ENCODE data around the gene CIT. TPM values are rescaled to one million over a fixed set of nuclear protein-coding genes. Genes with fewer than 3 reads are reported as not detected.

Gene CIT
- total RNA-seq, 2 donors from 2014 or later, result 12.6 to 42.4 TPM

DNA sequence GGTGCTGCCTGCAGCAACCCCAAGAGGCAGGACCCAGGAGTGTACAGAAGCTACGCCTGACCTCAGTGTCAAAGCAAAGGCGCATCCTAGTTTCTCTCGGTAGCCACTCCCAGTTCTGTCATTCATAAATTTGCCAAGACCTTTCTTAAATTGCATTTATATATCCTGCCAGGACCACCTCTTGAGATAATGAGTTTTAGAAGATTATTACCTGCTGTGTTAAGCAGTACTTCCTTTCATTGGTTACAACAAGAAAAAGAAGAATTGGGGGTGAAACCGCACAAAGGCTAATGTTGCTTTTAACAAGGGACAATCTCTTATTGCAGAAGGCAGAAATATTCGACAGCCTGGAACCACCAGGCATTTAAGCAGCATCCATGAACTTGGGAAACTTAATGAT, 57.8 kb downstream of the CIT start:
- no peaks in the 10 kb centered on the region for H3K27me3 ChIP-seq
- H3K4me1 ChIP-seq, result no peaks in the 10 kb centered on the region
- intact Hi-C loops (cut with DNase I), result no loop called here
- H3K9me3 ChIP-seq, result no peaks in the 10 kb centered on the region
- no peak overlapping the region for H3K4me3 ChIP-seq
- DNase-seq, result no peak
- TF ChIP-seq, protein P1, sequence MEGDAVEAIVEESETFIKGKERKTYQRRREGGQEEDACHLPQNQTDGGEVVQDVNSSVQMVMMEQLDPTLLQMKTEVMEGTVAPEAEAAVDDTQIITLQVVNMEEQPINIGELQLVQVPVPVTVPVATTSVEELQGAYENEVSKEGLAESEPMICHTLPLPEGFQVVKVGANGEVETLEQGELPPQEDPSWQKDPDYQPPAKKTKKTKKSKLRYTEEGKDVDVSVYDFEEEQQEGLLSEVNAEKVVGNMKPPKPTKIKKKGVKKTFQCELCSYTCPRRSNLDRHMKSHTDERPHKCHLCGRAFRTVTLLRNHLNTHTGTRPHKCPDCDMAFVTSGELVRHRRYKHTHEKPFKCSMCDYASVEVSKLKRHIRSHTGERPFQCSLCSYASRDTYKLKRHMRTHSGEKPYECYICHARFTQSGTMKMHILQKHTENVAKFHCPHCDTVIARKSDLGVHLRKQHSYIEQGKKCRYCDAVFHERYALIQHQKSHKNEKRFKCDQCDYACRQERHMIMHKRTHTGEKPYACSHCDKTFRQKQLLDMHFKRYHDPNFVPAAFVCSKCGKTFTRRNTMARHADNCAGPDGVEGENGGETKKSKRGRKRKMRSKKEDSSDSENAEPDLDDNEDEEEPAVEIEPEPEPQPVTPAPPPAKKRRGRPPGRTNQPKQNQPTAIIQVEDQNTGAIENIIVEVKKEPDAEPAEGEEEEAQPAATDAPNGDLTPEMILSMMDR (IDR thresholded peaks at IDR 0.05), result no peak
- no peaks in the 10 kb centered on the region for H3K36me3 ChIP-seq
- no peak overlapping the region for H3K9ac ChIP-seq (ENCODE audit: low read depth in 2 of 2, low read length in 2 of 2)
- H3K27ac ChIP-seq, result no peak overlapping the region

DNA sequence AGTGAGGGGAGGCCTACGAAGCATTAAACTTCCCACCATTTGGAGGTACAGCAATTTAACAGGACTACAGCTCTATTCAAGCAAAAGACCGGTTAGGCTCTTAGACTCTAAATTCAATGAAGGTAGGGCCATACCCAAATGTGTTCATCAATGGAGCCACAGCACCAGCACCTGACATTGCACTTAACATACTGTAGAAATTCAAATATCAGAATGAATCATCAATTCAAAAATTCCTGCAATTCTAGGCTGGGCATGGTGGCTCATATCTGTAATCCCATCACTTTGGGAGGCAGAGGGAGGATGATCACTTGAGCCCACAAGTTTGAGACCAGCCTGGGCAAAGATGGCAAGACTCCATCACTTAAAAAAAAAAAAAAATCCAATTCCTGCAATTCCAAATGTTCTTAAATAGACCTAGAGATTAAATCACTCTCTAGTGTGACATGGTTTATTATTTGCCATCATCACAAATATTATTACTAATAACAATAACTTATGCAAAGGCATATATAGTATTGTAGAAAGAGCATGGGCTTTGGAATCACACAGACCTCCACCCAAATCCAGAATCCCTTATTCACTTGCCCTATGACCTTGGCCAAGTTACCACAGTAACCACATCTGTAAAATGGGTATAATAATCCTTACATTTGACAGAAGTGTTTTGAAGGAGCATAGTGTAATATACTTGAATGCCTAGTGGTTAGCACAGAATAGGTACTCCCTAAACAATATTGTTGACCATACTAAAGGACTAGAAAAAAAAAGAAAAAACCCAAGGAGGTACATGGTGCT, 59.4 kb downstream of the CIT start:
- H3K4me3 ChIP-seq, result no peak overlapping the region
- DNase-seq, result no peak
- H3K9ac ChIP-seq (ENCODE audit: low read depth in 2 of 2, low read length in 2 of 2), result no peak overlapping the region
- H3K27me3 ChIP-seq, result no peaks in the 10 kb centered on the region
- no peaks in the 10 kb centered on the region for H3K9me3 ChIP-seq
- no peak overlapping the region for H3K27ac ChIP-seq
- TF ChIP-seq, protein P1 (IDR thresholded peaks at IDR 0.05), result no peak
- no peaks in the 10 kb centered on the region for H3K4me1 ChIP-seq
- intact Hi-C loops (cut with DNase I), result no loop called here
- H3K36me3 ChIP-seq, result no peaks in the 10 kb centered on the region

DNA sequence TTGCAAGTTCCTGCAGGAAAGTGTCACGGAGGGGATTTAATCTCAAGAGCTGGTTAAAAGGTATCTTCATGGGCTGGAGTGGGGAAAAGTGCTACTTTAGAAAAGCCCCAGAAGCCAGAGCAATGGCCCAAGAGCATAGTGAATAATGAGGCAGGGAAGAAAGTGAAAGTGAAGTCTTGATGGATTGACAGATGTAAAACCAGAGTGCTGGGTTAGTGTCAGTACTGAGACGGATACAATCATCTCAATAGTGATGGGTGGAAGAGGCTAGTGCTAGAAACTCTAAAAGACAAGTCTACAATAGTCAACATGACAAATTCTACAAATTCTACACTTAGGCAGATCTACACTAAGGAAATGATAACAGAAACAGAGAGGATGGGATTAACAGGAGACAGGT, 68.1 kb downstream of the CIT start:
- H3K27me3 ChIP-seq, result no peaks in the 10 kb centered on the region
- H3K9ac ChIP-seq (ENCODE audit: low read depth in 2 of 2, low read length in 2 of 2), result no peak overlapping the region
- no peaks in the 10 kb centered on the region for H3K4me1 ChIP-seq
- DNase-seq, result no peak
- intact Hi-C loops (cut with DNase I), result no loop called here
- TF ChIP-seq, protein P1 (IDR thresholded peaks at IDR 0.05), result no peak
- no peaks in the 10 kb centered on the region for H3K36me3 ChIP-seq
- no peaks in the 10 kb centered on the region for H3K9me3 ChIP-seq
- no peak overlapping the region for H3K27ac ChIP-seq
- no peak overlapping the region for H3K4me3 ChIP-seq

DNA sequence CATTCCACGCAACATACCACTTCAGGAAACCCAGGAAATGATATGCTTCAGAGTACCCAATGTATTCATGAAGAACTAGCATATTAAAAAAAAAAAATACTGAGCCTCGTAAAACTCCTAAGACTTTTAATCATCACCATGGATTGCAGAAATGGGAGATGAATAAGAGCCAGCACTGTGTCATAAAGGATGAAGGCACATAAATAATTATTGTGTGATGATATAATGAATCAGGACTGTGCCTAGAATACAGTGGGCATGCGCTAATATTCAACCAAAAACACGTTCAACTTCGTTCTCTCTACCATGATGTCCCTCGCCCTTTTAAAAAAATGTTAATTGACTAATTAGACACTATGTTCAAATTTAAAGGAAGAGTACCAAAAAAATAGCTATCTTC, 68.7 kb downstream of the CIT start:
- H3K36me3 ChIP-seq, result no peaks in the 10 kb centered on the region
- H3K27ac ChIP-seq, result no peak overlapping the region
- H3K4me3 ChIP-seq, result no peak overlapping the region
- TF ChIP-seq, protein P1 (IDR thresholded peaks at IDR 0.05), result no peak
- no peak overlapping the region for H3K9ac ChIP-seq (ENCODE audit: low read depth in 2 of 2, low read length in 2 of 2)
- H3K27me3 ChIP-seq, result no peaks in the 10 kb centered on the region
- intact Hi-C loops (cut with DNase I), result no loop called here
- H3K4me1 ChIP-seq, result no peaks in the 10 kb centered on the region
- no peaks in the 10 kb centered on the region for H3K9me3 ChIP-seq
- no peak for DNase-seq

DNA sequence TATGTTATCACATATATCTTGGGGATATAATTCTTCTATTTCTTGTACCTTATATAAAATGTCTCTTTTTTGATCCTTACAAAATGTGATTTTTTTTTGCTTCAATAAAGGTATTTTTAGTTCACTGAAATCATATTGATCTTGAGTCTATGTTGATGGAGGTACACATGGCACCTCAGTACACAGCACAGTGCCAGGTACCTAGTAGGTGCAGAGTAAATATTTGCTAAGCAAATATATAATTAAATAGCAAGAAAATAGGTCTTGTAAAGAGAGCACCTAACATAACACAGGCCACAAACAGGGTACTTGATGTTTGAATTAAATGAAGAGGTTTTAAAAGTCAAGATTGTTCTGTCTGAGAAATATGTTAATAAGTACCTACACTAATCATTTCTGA, 69.7 kb downstream of the CIT start:
- Histone ChIP-seq H3K36me3 (no peaks in the 10 kb centered on the region), H3K4me3 (no peak overlapping the region), H3K9ac (ENCODE audit: low read depth in 2 of 2, low read length in 2 of 2) (no peak overlapping the region), H3K4me1 (no peaks in the 10 kb centered on the region), H3K27me3 (no peaks in the 10 kb centered on the region), H3K27ac (no peak overlapping the region), H3K9me3 (no peaks in the 10 kb centered on the region)
- intact Hi-C loops (cut with DNase I), result no loop called here
- TF ChIP-seq, protein P1 (IDR thresholded peaks at IDR 0.05), result no peak
- no peak for DNase-seq
